Measurements from ENCODE around the gene NCAPH2.

The NCAPH2 gene

DNA sequence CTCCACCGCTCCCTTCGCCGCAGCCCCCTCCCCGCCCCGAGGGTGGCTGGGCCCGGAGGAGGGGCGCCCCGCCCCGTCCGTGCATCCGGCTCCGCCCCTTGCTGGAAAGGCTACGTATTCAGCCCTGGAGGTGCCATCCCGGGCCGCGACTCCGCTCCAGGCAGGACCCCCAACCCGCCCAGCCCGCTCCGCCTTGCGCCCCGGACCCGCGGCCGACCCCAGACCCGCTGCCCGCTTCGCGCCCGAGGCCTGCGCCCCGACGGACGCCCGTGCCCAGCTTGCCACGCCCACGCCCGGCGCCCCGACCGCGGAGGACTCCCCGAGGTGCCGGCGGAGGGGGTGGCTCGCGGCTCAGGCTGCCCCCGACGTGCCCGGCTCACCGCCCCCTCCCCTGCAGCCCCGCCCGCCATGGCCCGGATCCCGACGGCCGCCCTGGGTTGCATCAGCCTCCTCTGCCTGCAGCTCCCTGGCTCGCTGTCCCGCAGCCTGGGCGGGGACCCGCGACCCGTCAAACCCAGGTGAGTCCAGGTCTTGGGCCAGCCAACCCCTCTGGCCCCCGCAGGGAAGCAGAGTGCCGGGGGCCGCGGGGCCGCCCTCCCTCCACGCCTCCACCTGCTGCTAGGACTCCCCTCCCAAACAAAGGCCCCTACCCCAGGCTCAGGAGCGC lies 26.5 kb upstream of the NCAPH2 start, which contains the start of gene ADM2:
ADM2 (plus strand) TSS at position 104 of the 667 bp plus-strand sequence; CDS start at position 409, 305 bp downstream.
- no peaks in the 10 kb centered on the region for H3K9me2 ChIP-seq (replicated peaks; ENCODE audit: control insufficient read depth, low read length)
- peaks cover 32% of the 10 kb centered on the region for H3K27me3 ChIP-seq (ENCODE audit: control insufficient read depth, low read length)
- no peaks in the 10 kb centered on the region for H3K36me3 ChIP-seq (ENCODE audit: control insufficient read depth, low read length)
- no peaks in the 10 kb centered on the region for H4K20me1 ChIP-seq (ENCODE audit: control insufficient read depth, insufficient read depth, low read depth, low read length)
- H3K4me3 ChIP-seq (ENCODE audit: low read length): peak within 1 kb of the TSS; percentile 72
- H3K4me1 ChIP-seq (ENCODE audit: control insufficient read depth, low read length): peaks cover 23% of the 10 kb centered on the region
- H3F3A ChIP-seq (ENCODE audit: control insufficient read depth, insufficient read depth): no peaks in the 10 kb centered on the region
- peak within 1 kb of the TSS; percentile 80 for H3K4me2 ChIP-seq (ENCODE audit: low read length)
- no peaks in the 10 kb centered on the region for H3K79me2 ChIP-seq (ENCODE audit: control insufficient read depth, low read length)
- no peak within 1 kb of the TSS for H3K27ac ChIP-seq (ENCODE audit: low read depth, low read length)
- H3K9me3 ChIP-seq (ENCODE audit: control insufficient read depth, insufficient read depth, low read length): no peaks in the 10 kb centered on the region
- TF ChIP-seq, protein P1, sequence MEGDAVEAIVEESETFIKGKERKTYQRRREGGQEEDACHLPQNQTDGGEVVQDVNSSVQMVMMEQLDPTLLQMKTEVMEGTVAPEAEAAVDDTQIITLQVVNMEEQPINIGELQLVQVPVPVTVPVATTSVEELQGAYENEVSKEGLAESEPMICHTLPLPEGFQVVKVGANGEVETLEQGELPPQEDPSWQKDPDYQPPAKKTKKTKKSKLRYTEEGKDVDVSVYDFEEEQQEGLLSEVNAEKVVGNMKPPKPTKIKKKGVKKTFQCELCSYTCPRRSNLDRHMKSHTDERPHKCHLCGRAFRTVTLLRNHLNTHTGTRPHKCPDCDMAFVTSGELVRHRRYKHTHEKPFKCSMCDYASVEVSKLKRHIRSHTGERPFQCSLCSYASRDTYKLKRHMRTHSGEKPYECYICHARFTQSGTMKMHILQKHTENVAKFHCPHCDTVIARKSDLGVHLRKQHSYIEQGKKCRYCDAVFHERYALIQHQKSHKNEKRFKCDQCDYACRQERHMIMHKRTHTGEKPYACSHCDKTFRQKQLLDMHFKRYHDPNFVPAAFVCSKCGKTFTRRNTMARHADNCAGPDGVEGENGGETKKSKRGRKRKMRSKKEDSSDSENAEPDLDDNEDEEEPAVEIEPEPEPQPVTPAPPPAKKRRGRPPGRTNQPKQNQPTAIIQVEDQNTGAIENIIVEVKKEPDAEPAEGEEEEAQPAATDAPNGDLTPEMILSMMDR (IDR thresholded peaks at IDR 0.05; ENCODE audit: low read depth, low read length, poor library complexity, severe bottlenecking): no peak
- no peak for TF ChIP-seq EZH2phosphoT487 (IDR thresholded peaks at IDR 0.05; ENCODE audit: borderline replicate concordance, low read length)

DNA sequence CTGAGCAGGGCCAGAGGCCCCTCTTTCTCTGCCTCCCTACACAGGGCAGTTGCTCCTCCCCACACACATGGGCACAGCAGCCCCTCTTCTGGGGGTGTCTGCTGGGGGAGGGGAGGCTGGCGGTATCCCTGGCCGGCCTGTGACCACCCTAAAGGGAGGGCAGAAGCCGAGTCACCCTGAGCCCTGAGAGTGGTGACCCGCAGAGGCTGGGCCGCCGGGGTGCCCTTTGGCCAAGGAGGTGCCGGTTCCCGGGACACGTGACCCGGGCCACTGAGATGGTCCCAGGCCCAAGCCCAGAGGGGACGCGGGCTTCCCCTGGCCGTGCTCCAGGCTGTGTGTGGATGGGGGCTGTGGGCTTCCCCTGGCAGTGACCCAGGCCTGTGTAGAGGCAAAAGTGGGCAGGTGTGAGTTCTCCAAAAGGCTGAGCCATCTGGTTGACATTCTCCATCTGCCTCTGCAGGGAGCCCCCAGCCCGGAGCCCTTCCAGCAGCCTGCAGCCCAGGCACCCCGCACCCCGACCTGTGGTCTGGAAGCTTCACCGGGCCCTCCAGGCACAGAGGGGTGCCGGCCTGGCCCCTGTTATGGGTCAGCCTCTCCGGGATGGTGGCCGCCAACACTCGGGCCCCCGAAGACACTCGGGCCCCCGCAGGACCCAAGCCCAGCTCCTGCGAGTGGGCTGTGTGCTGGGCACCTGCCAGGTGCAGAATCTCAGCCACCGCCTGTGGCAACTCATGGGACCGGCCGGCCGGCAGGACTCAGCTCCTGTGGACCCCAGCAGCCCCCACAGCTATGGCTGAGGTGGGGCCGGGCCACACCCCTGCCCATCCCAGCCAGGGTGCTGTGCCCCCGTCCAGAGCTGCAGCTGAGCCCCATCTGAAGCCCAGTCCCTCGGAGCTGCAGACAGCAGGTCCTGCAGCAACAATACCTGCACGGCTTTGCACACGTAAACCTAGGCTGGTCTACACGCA lies 25.6 kb upstream of the NCAPH2 start:
- H3K79me2 ChIP-seq (ENCODE audit: control insufficient read depth, low read length): no peaks in the 10 kb centered on the region
- H3K4me1 ChIP-seq (ENCODE audit: control insufficient read depth, low read length): peaks cover 23% of the 10 kb centered on the region
- no peak overlapping the region for H3K27ac ChIP-seq (ENCODE audit: low read depth, low read length)
- TF ChIP-seq, protein P1 (IDR thresholded peaks at IDR 0.05; ENCODE audit: low read depth, low read length, poor library complexity, severe bottlenecking): no peak
- no peak for TF ChIP-seq EZH2phosphoT487 (IDR thresholded peaks at IDR 0.05; ENCODE audit: borderline replicate concordance, low read length)
- no peaks in the 10 kb centered on the region for H3F3A ChIP-seq (ENCODE audit: control insufficient read depth, insufficient read depth)
- no peaks in the 10 kb centered on the region for H4K20me1 ChIP-seq (ENCODE audit: control insufficient read depth, insufficient read depth, low read depth, low read length)
- peak overlapping the region; percentile 80 for H3K4me2 ChIP-seq (ENCODE audit: low read length)
- H3K4me3 ChIP-seq (ENCODE audit: low read length): peak overlapping the region; percentile 72
- H3K27me3 ChIP-seq (ENCODE audit: control insufficient read depth, low read length): peaks cover 32% of the 10 kb centered on the region
- H3K36me3 ChIP-seq (ENCODE audit: control insufficient read depth, low read length): no peaks in the 10 kb centered on the region
- H3K9me2 ChIP-seq (replicated peaks; ENCODE audit: control insufficient read depth, low read length): no peaks in the 10 kb centered on the region
- no peaks in the 10 kb centered on the region for H3K9me3 ChIP-seq (ENCODE audit: control insufficient read depth, insufficient read depth, low read length)

DNA sequence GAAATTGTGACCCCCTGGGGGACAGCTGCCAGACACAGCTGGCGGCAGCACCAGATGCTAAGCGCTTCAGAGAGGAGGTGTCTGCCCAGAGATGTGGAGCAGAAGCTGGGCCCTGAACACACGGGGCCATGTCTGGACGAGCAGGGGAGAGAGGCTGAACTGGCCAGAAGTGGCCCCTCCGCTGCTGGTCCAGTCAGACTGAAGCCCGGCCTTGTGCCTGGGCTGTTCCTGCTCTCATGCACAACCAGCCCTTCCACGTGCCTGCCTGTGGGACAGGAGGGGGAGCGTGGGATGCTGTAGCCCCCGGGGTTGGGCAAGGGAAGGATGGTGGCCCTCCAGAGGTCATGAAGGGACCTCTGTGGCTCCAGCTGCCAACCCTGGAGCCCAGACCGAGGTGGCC lies 24.9 kb upstream of the NCAPH2 start:
- no peak overlapping the region for H3K27ac ChIP-seq (ENCODE audit: low read depth, low read length)
- H3F3A ChIP-seq (ENCODE audit: control insufficient read depth, insufficient read depth): no peaks in the 10 kb centered on the region
- TF ChIP-seq EZH2phosphoT487 (IDR thresholded peaks at IDR 0.05; ENCODE audit: borderline replicate concordance, low read length): no peak
- TF ChIP-seq, protein P1 (IDR thresholded peaks at IDR 0.05; ENCODE audit: low read depth, low read length, poor library complexity, severe bottlenecking): no peak
- no peaks in the 10 kb centered on the region for H3K9me3 ChIP-seq (ENCODE audit: control insufficient read depth, insufficient read depth, low read length)
- H4K20me1 ChIP-seq (ENCODE audit: control insufficient read depth, insufficient read depth, low read depth, low read length): no peaks in the 10 kb centered on the region
- no peaks in the 10 kb centered on the region for H3K36me3 ChIP-seq (ENCODE audit: control insufficient read depth, low read length)
- H3K9me2 ChIP-seq (replicated peaks; ENCODE audit: control insufficient read depth, low read length): no peaks in the 10 kb centered on the region
- peaks cover 23% of the 10 kb centered on the region for H3K4me1 ChIP-seq (ENCODE audit: control insufficient read depth, low read length)
- no peaks in the 10 kb centered on the region for H3K79me2 ChIP-seq (ENCODE audit: control insufficient read depth, low read length)
- no peak overlapping the region for H3K4me2 ChIP-seq (ENCODE audit: low read length)
- H3K27me3 ChIP-seq (ENCODE audit: control insufficient read depth, low read length): peaks cover 32% of the 10 kb centered on the region
- H3K4me3 ChIP-seq (ENCODE audit: low read length): no peak overlapping the region
